Activated effector memory CD4-positive, alpha-beta T cell treated with Interleukin-2 at 50 U/mL for 16 hours (primary cell): ENCODE measurements around the gene TDRD10.
A peak's percentile ranks its signal among the peaks of the same experiment; 100 is the strongest.

Source experiments
- DNase-seq: peaks from one replicate; pipeline ENCODE4 v3.0.0-alpha.2; 2020

Gene TDRD10

DNA sequence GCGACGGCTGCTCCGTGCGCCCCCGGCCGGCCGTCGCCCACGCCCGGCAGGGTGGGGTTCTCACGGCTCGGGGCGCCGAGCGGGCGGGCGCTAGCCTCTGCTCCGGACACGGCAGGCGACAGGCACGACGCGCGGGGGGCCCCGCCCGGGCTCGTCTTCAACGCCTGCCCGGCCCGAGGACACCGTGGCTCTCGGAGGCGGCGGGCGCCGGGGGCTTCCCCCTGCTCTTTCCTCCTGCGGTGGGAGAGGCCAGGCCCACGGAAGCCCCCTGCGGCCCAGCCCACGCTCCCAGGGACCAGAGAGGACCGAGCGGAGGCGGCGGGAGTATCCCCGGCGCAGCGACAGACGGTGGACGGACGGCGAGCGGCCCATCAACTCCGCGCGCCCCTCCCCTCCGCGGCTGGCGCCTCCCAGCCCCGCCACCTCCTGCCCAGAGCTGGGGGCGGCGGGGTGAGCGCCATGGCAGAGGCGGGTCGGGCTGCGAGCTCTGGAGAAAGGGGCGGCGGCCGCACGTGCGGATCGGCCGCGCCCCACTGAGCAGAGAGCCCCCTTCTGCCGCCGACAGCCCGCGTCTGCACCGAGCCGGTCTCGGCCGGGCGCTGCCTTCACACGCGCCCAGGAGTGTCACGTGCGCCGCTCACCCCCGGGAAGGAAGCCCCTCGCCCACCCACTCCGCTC is at the start of gene TDRD10, which contains the start of gene SHE:
TSS of gene TDRD10 (plus strand) at position 154 of the 678 bp plus-strand sequence. CDS start 4,685 bp downstream, outside the sequence.
TSS of gene SHE (minus strand) at position 347 of the 678 bp plus-strand sequence. CDS start 386 bp downstream, outside the sequence.
- no peak for DNase-seq

DNA sequence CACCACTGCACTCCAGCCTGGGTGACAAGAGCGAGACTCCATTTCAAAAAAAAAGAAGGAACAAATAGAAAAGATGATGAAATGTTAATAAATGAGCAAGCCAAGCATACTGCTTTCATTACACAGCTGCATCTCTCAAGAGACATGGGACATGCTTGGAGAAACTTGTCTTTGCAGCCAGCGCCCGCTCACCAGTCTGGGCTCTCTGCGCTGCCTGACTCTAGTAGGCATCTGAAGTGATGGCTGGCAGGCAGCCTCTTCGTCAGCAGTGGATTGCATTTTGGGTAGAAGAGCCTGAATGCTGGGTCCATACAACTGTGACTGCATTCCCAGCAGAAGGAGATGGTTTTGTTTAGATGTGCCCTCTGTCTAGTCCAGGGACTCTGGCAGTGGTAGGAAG is 48.9 kb upstream of the TDRD10 start:
- DNase-seq = no peak

GRCh38 chr1:154453574-154454352 is 48.3 kb upstream of the TDRD10 start:
- no peak for DNase-seq

GRCh38 chr1:154454386-154455120 is 47.5 kb upstream of the TDRD10 start:
- no peak for DNase-seq

DNA sequence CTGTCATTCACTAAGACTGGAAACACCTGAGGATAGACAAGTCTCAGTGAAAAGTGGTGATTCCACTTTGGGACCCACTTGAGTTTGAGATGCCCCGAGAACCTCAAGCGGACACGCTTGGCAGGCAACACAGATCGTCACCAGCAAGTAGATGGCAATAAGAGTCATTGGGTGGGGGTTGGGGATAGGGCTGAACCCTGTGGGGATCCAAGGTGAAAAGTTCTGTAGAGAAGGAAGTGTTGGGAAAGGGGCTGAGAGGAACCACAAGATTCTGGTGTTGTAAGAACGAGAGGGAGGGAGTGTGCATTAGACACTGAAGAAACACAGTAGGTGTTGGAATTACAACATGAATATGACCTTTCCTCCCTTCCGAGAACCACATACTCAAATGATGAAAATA is 45.4 kb upstream of the TDRD10 start:
- no peak for DNase-seq

DNA sequence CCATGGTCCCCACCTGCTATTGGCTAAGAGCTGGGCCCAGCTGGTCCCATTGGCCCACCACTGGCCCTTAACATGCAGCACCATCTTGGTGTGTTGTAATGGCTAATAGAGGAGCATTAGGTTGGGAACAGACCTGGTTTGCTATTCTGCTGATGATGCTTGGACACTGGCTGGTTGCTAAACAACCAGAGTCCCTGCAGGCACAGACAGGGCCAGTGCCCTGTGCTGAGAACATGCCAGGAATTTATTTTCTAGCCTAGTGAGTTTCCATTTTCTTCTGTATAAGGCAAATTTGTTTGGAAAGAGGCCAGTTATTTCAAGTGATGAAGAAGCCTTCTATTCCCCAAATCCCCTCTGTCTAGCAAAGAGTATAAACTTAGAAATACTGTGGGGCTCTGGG is 42.9 kb upstream of the TDRD10 start:
- DNase-seq = no peak

- no peak for DNase-seq
These were observed 41.2 kb upstream of the TDRD10 start for GRCh38 chr1:154460695-154461260.

DNA sequence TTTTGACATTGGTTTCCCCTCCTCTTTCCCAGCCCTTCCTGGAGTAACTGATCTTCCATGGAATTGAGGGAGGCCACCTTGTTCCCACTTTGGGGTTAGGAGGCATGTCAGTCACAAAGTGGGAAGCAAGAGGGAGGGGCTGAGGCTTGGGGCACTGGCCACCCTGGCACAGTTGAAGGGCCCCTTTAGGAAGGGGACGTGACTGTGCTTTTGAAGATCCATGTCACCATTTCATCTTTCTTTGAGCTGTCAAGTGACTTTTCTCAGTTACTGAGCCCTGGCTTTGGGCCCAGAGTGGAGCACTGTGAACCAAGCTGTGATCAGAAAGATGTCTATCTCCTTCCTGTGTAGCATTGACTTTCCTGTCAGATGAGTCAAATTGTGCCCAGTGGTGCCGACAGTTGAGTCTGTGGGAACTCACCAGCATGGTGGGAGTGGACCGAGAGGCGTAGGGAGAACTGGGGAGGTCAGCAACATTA is 38.5 kb upstream of the TDRD10 start:
- peak; percentile 67 for DNase-seq

DNA sequence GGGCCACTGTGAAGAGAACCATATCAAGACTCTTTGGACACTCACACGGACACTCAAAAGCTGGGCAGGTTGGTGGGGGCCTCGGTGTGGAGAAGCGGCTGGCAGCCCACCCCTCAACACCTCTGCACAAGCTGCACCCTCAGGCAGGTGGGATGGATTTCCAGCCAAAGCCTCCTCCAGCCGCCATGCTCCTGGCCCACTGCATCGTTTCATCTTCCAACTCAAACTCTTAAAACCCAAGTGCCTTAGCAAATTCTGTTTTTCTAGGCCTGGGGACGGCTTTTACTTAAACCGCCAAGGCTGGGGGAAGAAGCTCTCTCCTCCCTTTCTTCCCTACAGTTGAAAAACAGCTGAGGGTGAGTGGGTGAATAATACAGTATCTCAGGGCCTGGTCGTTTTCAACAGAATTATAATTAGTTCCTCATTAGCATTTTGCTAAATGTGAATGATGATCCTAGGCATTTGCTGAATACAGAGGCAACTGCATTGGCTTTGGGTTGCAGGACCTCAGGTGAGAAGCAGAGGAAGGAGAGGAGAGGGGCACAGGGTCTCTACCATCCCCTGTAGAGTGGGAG is 36.3 kb upstream of the TDRD10 start:
- DNase-seq = no peak

DNA sequence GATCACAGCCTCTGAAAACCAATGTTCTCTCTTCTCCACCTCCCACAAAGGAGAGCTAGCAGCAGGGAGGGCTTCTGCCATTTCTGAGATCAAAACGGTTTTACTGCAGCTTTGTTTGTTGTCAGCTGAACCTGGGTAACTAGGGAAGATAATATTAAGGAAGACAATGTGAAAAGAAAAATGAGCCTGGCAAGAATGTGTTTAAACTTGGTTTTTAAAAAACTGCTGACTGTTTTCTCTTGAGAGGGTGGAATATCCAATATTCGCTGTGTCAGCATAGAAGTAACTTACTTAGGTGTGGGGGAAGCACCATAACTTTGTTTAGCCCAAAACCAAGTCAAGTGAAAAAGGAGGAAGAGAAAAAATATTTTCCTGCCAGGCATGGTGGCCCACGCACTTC is 35.8 kb upstream of the TDRD10 start:
- DNase-seq = no peak

DNA sequence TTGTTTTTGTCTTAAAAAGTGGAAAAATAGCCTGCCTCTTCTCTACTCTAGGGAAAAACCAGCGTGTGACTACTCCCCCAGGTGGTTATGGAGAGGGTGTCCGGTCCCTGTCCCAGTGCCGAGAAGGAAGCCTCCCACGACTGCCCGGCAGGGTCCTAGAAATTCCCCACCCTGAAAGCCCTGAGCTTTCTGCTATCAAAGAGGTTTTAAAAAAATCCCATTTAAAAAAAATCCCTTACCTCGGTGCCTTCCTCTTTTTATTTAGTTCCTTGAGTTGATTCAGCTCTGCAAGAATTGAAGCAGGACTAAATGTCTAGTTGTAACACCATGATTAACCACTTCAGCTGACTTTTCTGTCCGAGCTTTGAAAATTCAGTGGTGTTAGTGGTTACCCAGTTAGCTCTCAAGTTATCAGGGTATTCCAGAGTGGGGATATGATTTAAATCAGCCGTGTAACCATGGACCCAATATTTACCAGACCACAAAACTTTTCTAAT is 35.0 kb upstream of the TDRD10 start:
- DNase-seq = no peak

- DNase-seq = no peak
These were observed 34.5 kb upstream of the TDRD10 start for GRCh38 chr1:154467434-154468102.

DNA sequence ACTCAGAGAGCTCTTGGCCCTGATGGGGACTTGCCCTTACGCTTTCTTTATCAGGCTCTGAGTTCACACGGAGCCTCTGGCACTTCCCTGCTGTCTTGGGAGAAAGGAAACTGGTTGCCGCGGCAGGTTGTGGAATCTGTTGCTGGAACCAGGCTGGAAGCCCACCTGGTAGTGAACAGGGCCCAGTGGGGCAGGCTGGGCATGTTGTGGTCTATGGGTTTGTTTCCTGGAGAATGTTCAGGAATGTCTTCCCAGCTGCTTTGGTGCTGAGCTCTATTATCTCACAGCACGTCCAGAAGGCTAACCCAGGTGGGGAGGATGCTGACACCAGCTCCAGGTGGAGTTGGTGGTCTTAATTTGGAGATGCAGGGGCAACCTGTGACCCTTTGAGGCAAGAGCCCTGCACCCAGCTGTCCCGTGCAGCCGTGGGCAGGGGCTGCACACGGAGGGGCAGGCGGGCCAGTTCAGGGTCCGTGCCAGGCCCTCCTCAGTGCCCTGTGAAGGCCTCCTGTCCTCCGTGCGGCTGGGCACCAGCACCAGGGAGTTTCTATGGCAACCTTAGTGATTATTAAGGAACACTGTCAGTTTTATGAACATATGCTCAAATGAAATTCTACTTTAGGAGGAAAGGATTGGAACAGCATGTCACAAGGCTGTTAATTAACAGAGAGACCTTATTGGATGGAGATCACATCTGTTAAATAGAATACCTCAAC is 33.3 kb upstream of the TDRD10 start:
- no peak for DNase-seq

DNA sequence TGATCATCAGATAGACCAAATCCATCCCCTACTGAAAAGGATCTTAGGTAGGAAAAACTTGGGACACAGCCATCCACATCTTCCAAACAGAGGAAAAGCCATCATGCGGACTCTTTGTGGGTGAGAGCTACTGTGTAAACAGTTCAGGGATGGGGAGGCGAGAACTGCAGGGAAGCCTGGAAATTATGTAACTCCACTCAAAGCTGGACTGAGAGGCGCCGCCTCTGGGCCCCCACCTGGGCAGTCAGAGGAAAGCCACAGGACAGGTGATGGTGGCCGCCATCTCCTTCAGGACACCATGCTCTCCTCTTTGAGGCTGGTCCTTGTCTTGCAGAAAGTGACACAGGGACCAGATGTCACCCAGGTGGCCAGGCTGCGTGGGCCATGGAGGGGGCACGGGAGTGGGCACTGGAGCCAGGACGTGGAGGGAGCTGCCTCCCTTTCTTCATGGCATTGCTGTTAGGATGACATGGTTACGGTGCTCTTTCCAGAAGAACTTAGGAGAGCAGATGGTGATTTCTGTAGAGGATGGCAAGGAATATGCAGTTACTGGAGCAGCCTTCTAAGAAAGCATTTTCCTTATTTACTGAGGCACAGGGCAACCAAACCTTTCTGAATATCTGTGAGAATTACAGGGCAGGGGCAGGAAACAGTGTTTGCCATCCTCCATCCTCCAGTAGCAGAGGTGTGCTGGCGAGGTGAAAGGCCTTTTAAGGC is 32.0 kb upstream of the TDRD10 start:
- DNase-seq = no peak

GRCh38 chr1:154471304-154471703 is 30.7 kb upstream of the TDRD10 start:
- no peak for DNase-seq

- DNase-seq = no peak
These were observed 27.2 kb upstream of the TDRD10 start for GRCh38 chr1:154474802-154475201.

DNA sequence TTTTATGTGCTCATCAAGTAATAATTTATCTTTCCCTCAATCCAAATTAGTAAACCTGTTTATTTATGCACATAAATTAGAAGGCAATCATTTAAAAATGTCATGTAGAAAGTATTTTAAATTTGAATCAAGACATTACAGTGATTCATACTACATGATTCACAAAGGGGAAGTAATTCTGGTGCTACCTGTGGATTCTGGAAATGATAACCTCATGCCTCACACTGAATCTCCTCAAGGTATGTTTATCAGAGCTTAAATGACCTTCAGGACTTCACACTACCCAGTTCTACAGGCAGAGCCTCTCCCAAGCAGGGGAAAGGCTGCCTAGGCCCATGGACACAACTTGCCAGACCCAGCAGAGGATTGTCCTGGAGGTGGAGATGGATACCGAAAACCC is 25.2 kb upstream of the TDRD10 start:
- no peak for DNase-seq

DNA sequence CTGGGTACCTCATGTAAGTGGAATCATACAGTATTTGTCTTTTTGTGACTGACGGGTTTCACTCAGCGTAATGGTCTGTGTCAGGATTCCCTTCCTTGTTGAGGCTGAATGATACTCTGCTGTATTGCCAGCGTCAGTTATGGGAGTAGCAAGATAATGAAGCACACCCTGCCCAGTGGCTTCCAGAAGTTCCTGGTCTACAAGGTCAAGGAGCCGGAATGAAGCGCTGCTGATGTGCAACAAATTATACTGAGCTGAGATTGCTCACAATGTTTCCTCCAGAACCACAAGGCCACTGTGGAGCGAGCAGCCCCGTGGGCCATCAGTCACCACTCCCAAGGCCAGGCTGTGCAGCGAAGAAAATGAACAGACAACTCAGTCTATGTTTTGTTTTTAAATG is 24.0 kb upstream of the TDRD10 start:
- no peak for DNase-seq

DNA sequence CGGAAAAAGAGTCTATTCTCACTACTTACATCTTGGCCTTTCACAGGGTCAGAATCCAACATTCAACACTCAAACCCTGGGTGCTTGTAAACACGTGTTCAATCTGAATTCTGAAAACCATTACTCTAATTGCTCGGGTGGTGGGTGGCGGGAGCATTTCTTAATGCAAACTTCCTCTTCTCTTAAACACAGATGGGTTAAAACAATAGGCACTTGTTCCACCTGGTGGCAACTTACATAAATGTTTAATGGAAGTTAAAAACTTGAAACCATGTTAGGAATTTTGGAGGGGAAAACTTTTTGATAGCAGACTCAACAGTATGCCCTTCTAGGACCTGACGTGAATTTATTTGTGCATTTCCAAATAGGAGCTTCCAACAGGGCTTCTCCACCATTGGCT is 23.4 kb upstream of the TDRD10 start:
- DNase-seq = no peak

GRCh38 chr1:154479764-154480421 is 22.1 kb upstream of the TDRD10 start:
- DNase-seq = peak; percentile 36
